ENCODE results near the gene SPNS3. TPM values are rescaled to one million over a fixed set of nuclear protein-coding genes. Genes with fewer than 3 reads are reported as not detected.

SPNS3 gene
- total and polyA plus RNA-seq, 2 of the 4 experiments (the other 2 are of a cell fraction), result 0.18 TPM; not detected in 1

DNA sequence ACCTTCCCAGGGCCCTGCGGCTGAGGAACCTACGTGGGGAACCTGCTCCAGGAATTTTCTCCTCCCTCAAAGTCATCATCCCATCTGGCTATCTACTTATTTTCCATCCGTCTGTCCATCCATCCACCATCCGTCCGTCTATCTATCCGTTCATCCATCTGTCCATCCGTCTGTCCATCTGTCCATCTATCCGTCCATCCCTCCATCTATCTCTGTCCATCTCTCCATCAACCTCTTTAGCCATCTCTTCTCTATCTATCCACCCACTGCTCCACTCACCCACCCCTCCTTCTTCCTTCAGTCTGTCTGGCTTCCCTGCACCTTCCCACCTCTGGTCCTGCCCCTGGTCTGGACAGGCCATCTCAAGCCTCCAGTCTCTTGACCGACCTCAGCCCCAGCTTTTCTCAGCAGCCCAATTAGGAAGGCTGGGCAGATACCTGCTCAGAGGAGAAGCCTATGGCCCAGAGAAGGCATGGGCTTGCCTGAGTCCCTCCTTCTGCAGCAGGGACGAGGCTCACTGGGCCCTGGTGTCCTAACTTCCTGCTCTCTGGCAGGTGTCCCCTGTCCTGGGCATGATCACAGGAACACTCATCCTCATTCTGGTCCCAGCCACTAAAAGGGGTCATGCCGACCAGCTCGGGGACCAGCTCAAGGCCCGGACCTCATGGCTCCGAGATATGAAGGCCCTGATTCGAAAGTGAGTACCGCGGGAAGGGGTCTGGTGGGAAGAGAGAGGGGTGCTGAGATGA, 98.4 kb downstream of the SPNS3 start:
- Histone ChIP-seq H3K9me1 (ENCODE audit: insufficient read depth, low read length) (no peaks in the 10 kb centered on the region), H3K9ac (ENCODE audit: low read depth, low read length) (no peak overlapping the region), H4K5ac (ENCODE audit: low read depth, low read length) (no peak overlapping the region), H3K56ac (ENCODE audit: extremely low read depth, insufficient read depth, low read length) (no peak overlapping the region), H3K36me3 (ENCODE audit: control insufficient read depth, insufficient read depth, low read length) (no peaks in the 10 kb centered on the region), H2BK15ac (ENCODE audit: low read depth, low read length) (no peak overlapping the region), H2BK20ac (ENCODE audit: low read depth, low read length) (no peak overlapping the region), H2BK120ac (ENCODE audit: low read depth, low read length) (no peak overlapping the region), H3K27ac (ENCODE audit: insufficient read depth, low read length) (no peak overlapping the region), H3K4me1 (ENCODE audit: control insufficient read depth, insufficient read depth, low read length) (peaks cover 3% of the 10 kb centered on the region; the same call in 1 of the 2 replicates), H3K27me3 (ENCODE audit: control insufficient read depth, insufficient read depth, low read length) (peaks cover 18% of the 10 kb centered on the region), H3K79me1 (ENCODE audit: low read depth in 1 of 2, low read length in 2 of 2) (no peaks in the 10 kb centered on the region), H4K91ac (ENCODE audit: insufficient read depth, low read depth, low read length) (no peak overlapping the region), H3K18ac (ENCODE audit: low read depth, low read length) (no peak overlapping the region), H3K4ac (ENCODE audit: low read depth, low read length) (no peak overlapping the region), H2BK5ac (ENCODE audit: low read depth, low read length, poor library complexity, severe bottlenecking) (no peak overlapping the region), H4K8ac (ENCODE audit: low read depth in 2 of 2, low read length in 2 of 2) (no peak overlapping the region), H2AK9ac (replicated peaks; ENCODE audit: low read depth, low read length, poor library complexity) (no peak overlapping the region), H3K4me2 (ENCODE audit: low read depth, low read length) (no peak overlapping the region), H4K20me1 (ENCODE audit: insufficient read depth, low read length) (no peaks in the 10 kb centered on the region; the same call in 1 of the 2 replicates), H3K4me3 (ENCODE audit: insufficient read depth, low read depth, low read length) (no peak overlapping the region), H2AFZ (replicated peaks; ENCODE audit: low read length, poor library complexity) (no peak overlapping the region), H3K14ac (replicated peaks; ENCODE audit: low read depth, low read length) (no peak overlapping the region), H3K23ac (ENCODE audit: low read depth, low read length) (no peak overlapping the region), H3K9me3 (ENCODE audit: control insufficient read depth, insufficient read depth, low read length) (no peaks in the 10 kb centered on the region), H2AK5ac (ENCODE audit: low read depth, low read length) (no peak overlapping the region)
- in situ Hi-C loops (cut with MboI; ENCODE audit: low sequenced_read_pairs) (no loop called here), intact Hi-C loops (cut with micrococcal nuclease) (no loop called here), dilution Hi-C loops (cut with HindIII; ENCODE audit: low sequenced_read_pairs, unreplicated experiment) (no loop called here)
- ChIA-PET POLR2A (ENCODE audit: unreplicated experiment) (no interaction called here), CTCF (no interaction called here)
- 95% methylated on average over 8 of the region's 17 CpGs; no CpG with 5 or more reads in 1 of the 2 experiments for WGBS, 2 experiments (ENCODE audit: extremely low coverage in 2 of 2, insufficient read length in 1 of 2)
- no TSS peak for BruUV-seq (replicated peaks)
- ATAC-seq (ENCODE audit: low read depth), result no peak
- DNase-seq, result no peak
- TF ChIP-seq, protein P1, sequence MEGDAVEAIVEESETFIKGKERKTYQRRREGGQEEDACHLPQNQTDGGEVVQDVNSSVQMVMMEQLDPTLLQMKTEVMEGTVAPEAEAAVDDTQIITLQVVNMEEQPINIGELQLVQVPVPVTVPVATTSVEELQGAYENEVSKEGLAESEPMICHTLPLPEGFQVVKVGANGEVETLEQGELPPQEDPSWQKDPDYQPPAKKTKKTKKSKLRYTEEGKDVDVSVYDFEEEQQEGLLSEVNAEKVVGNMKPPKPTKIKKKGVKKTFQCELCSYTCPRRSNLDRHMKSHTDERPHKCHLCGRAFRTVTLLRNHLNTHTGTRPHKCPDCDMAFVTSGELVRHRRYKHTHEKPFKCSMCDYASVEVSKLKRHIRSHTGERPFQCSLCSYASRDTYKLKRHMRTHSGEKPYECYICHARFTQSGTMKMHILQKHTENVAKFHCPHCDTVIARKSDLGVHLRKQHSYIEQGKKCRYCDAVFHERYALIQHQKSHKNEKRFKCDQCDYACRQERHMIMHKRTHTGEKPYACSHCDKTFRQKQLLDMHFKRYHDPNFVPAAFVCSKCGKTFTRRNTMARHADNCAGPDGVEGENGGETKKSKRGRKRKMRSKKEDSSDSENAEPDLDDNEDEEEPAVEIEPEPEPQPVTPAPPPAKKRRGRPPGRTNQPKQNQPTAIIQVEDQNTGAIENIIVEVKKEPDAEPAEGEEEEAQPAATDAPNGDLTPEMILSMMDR (conservative IDR thresholded peaks at IDR 0.05; ENCODE audit: low read depth, low read length), result no peak
- TF ChIP-seq, protein P2, sequence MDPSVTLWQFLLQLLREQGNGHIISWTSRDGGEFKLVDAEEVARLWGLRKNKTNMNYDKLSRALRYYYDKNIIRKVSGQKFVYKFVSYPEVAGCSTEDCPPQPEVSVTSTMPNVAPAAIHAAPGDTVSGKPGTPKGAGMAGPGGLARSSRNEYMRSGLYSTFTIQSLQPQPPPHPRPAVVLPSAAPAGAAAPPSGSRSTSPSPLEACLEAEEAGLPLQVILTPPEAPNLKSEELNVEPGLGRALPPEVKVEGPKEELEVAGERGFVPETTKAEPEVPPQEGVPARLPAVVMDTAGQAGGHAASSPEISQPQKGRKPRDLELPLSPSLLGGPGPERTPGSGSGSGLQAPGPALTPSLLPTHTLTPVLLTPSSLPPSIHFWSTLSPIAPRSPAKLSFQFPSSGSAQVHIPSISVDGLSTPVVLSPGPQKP (IDR thresholded peaks at IDR 0.05; ENCODE audit: borderline replicate concordance, low read depth, low read length), result no peak
- TF ChIP-seq MAZ (IDR thresholded peaks at IDR 0.05; ENCODE audit: borderline replicate concordance, low read depth, low read length), result no peak
- TF ChIP-seq RFX5 (IDR thresholded peaks at IDR 0.05; ENCODE audit: low read depth, low read length), result no peak
- TF ChIP-seq USF2 (IDR thresholded peaks at IDR 0.05; ENCODE audit: low read depth, low read length), result no peak
- no peak for TF ChIP-seq RCOR1 (IDR thresholded peaks at IDR 0.05; ENCODE audit: insufficient replicate concordance, low read length)
- no peak for TF ChIP-seq SMC3 (IDR thresholded peaks at IDR 0.05; ENCODE audit: low read depth, low read length)
- TF ChIP-seq MAFK (IDR thresholded peaks at IDR 0.05; ENCODE audit: low read depth, low read length), result no peak
- TF ChIP-seq POLR2A (IDR thresholded peaks at IDR 0.05; ENCODE audit: low read depth, low read length), result no peak
- no peak for TF ChIP-seq CHD1 (IDR thresholded peaks at IDR 0.05; ENCODE audit: low read depth, low read length)
- TF ChIP-seq FOS (IDR thresholded peaks at IDR 0.05; ENCODE audit: low read depth, low read length), result no peak
- TF ChIP-seq NFE2L2 (IDR thresholded peaks at IDR 0.05; ENCODE audit: low read depth, low read length), result no peak
- no peak for TF ChIP-seq MXI1 (IDR thresholded peaks at IDR 0.05; ENCODE audit: borderline replicate concordance, low read depth, low read length)
- TF ChIP-seq RAD21 (IDR thresholded peaks at IDR 0.05; ENCODE audit: low read length), result no peak
- TF ChIP-seq BHLHE40 (IDR thresholded peaks at IDR 0.05; ENCODE audit: low read depth, low read length), result no peak
- TF ChIP-seq CEBPB (IDR thresholded peaks at IDR 0.05; ENCODE audit: low read depth, low read length), result no peak

All from IMR-90 (cell line).